ENCODE measurements around the gene XPO5.
A peak's percentile ranks its signal among the peaks of the same experiment; 100 is the strongest.
"Not testable (repeated sequence)": the region's sequence is repeated elsewhere in the genome, so short reads cannot be mapped to it uniquely, and the experiment has no call there.

Gene XPO5

DNA sequence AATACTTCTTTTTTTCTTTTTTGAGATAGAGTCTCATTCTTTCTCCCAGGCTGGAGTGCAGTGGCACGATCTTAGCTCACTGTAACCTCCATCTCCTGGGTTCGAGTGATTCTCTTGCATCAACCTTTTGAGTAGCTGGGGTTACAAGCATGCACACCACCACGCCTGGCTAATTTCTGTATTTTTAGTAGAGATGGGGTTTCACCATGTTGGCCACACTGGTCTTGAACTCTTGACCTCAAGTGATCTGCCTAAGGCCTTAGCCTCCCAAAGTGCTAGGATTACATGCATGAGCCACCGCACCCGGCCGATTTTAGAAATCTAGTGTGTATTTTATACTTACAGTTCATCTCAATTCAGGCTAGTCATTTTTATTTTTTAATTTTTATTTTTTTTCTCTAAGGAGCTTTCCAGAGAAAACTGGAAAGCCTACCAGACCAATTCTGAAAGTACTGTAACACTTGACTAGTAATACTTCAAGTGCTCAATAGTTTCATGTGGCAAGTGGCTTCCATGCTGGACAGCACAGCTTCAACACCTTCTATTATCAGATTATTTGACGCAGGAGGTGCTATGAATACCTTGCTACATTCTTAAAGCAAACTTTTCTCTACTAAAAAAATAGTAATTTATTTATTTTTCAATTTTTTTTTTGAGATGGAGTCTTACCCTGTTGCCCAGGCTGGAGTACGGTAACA lies 33.9 kb downstream of the XPO5 start:
- WGBS, 2 experiments (ENCODE audit: insufficient coverage in 2 of 2) = 86 to 100% methylated on average over 2 to 3 of the region's 8 CpGs
- Histone ChIP-seq H3K36me3 (ENCODE audit: control insufficient read depth, insufficient read depth, low read length) (peaks cover 85% of the 10 kb centered on the region), H3K27ac (ENCODE audit: low read depth, low read length, severe bottlenecking) (no peak overlapping the region), H3K4me3 (ENCODE audit: extremely low read depth, insufficient read depth, low read length, poor library complexity, severe bottlenecking) (no peak overlapping the region), H3K9me3 (ENCODE audit: control insufficient read depth, low read length) (no peaks in the 10 kb centered on the region), H3K4me1 (ENCODE audit: control insufficient read depth, insufficient read depth, low read length, poor library complexity, severe bottlenecking) (no peaks in the 10 kb centered on the region)

DNA sequence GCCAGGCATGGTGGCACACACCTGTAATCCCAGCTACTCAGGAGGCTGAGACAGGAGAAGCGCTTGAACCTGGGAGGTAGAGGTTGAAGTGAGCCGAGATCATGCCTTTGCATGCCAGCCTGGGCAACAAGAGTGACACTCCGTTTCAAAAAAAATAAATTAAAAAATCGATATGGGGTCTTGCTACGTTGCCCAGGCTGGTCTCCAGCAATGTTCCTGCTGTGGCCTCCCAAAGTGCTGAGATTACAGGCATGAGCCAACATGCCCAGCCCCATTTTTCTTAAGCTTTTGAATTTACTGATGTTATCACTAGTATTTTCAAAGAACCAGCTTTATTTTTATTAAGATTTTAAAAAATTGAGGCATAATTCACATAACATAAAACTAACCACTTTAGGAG lies 35.3 kb downstream of the XPO5 start:
- 91 to 100% methylated on average over 5 of the region's 5 CpGs for WGBS, 2 experiments (ENCODE audit: insufficient coverage in 2 of 2)
- Histone ChIP-seq H3K36me3 (ENCODE audit: control insufficient read depth, insufficient read depth, low read length) (peaks cover 80% of the 10 kb centered on the region), H3K9me3 (ENCODE audit: control insufficient read depth, low read length) (no peaks in the 10 kb centered on the region), H3K4me3 (ENCODE audit: extremely low read depth, insufficient read depth, low read length, poor library complexity, severe bottlenecking) (no peak overlapping the region), H3K27ac (ENCODE audit: low read depth, low read length, severe bottlenecking) (no peak overlapping the region), H3K4me1 (ENCODE audit: control insufficient read depth, insufficient read depth, low read length, poor library complexity, severe bottlenecking) (no peaks in the 10 kb centered on the region)

DNA sequence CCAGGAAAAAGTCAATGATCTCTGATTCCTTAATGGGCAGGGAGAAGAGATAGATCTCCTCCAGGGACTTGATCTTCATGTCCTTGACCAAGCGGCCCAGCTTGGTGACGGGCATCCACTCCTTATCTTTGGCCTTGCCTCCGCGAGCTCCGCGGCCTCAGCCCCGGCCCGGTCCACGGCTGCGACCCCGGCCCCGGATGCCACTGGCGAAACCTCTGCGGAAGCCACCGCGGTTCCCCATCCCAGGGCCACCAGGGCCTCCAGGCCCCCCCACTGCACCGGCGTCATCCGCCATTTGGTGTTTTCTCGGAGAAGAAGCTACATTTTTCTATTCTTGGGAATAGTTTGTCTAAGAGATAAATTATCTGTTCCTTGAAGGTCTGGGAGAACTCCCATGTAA lies 36.4 kb downstream of the XPO5 start:
- H3K27ac ChIP-seq (ENCODE audit: low read depth, low read length, severe bottlenecking); H3K9me3 ChIP-seq (ENCODE audit: control insufficient read depth, low read length); H3K4me1 ChIP-seq (ENCODE audit: control insufficient read depth, insufficient read depth, low read length, poor library complexity, severe bottlenecking); H3K4me3 ChIP-seq (ENCODE audit: extremely low read depth, insufficient read depth, low read length, poor library complexity, severe bottlenecking): not testable (repeated sequence)
- H3K36me3 ChIP-seq (ENCODE audit: control insufficient read depth, insufficient read depth, low read length) = peaks cover 79% of the 10 kb centered on the region
- 98% methylated on average over 17 to 18 of the region's 20 CpGs for WGBS, 2 experiments (ENCODE audit: insufficient coverage in 2 of 2)

DNA sequence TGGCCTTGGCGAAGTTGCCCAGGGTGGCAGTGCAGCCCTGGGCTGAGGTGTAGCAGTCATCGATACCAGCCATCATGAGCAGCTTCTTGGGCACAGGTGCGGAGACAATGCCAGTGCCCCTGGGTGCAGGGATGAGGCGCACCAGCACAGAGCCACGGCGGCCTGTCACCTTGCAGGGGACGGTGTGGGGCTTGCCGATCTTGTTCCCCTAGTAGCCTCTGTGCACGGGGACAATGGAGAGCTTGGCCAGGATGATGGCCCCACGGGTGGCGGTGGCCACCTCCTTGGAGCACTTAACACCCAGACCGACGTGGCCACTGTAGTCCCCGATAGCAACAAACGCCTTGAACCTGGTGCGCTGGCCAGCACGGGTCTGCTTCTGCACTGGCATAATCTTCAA lies 36.9 kb downstream of the XPO5 start:
- WGBS, 2 experiments (ENCODE audit: insufficient coverage in 2 of 2) = 95 to 98% methylated on average over 8 of the region's 17 CpGs
- H3K4me3 ChIP-seq (ENCODE audit: extremely low read depth, insufficient read depth, low read length, poor library complexity, severe bottlenecking); H3K27ac ChIP-seq (ENCODE audit: low read depth, low read length, severe bottlenecking); H3K9me3 ChIP-seq (ENCODE audit: control insufficient read depth, low read length); H3K4me1 ChIP-seq (ENCODE audit: control insufficient read depth, insufficient read depth, low read length, poor library complexity, severe bottlenecking): not testable (repeated sequence)
- peaks cover 78% of the 10 kb centered on the region for H3K36me3 ChIP-seq (ENCODE audit: control insufficient read depth, insufficient read depth, low read length)

DNA sequence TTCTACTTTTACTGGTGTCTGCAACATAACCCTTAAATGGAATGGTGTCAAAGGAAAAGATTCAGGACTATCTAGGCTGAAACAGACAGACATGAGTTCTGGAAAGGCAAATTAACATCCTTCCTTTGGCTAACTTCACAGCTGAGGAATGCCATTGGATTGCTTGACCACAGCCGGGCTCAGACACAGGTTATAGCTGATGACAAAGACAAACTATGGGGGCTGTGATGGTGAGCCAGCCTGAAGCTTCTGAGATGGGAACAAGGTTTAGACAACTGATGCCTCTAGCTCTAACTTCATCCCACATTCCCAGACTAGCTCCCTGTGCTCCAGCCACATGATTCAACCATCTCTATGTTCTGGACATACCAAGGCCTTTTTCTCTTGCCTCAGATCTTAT lies 43.6 kb downstream of the XPO5 start:
- no peaks in the 10 kb centered on the region for H3K9me3 ChIP-seq (ENCODE audit: control insufficient read depth, low read length)
- H3K4me3 ChIP-seq (ENCODE audit: extremely low read depth, insufficient read depth, low read length, poor library complexity, severe bottlenecking) = no peak overlapping the region
- H3K4me1 ChIP-seq (ENCODE audit: control insufficient read depth, insufficient read depth, low read length, poor library complexity, severe bottlenecking) = no peaks in the 10 kb centered on the region
- H3K36me3 ChIP-seq (ENCODE audit: control insufficient read depth, insufficient read depth, low read length) = peaks cover 76% of the 10 kb centered on the region
- H3K27ac ChIP-seq (ENCODE audit: low read depth, low read length, severe bottlenecking) = no peak overlapping the region
- 100% methylated on average over 1 of the region's 1 CpG; no CpG with 5 or more reads in 1 of the 2 experiments for WGBS, 2 experiments (ENCODE audit: insufficient coverage in 2 of 2)

DNA sequence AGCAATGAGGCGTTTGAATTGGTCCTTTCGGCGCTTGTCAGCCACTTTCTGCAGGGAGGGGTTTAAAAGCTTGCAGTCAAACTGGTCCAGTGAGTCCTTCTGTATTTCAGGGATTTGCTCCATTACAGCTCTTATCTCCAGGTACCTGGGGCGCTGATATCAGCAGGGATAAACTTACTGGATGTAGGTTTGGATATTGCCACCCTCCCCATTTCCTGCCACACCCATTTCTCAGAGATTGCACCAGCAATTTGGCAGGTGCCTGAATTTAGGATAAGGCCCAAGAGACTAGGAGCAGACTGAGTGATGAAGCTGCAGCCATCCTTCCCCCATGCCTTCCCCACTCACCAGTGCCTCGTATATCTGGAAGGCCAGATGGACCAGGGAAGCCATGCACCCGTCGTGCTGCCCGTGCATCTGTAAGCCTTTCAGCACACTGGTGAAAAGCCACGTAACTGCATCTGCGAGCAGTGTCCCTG lies 51.3 kb downstream of the XPO5 start:
- Histone ChIP-seq H3K4me1 (ENCODE audit: control insufficient read depth, insufficient read depth, low read length, poor library complexity, severe bottlenecking) (no peaks in the 10 kb centered on the region), H3K27ac (ENCODE audit: low read depth, low read length, severe bottlenecking) (no peak overlapping the region), H3K36me3 (ENCODE audit: control insufficient read depth, insufficient read depth, low read length) (peaks cover 98% of the 10 kb centered on the region), H3K9me3 (ENCODE audit: control insufficient read depth, low read length) (no peaks in the 10 kb centered on the region), H3K4me3 (ENCODE audit: extremely low read depth, insufficient read depth, low read length, poor library complexity, severe bottlenecking) (no peak overlapping the region)
- 98 to 99% methylated on average over 9 of the region's 10 CpGs for WGBS, 2 experiments (ENCODE audit: insufficient coverage in 2 of 2)

DNA sequence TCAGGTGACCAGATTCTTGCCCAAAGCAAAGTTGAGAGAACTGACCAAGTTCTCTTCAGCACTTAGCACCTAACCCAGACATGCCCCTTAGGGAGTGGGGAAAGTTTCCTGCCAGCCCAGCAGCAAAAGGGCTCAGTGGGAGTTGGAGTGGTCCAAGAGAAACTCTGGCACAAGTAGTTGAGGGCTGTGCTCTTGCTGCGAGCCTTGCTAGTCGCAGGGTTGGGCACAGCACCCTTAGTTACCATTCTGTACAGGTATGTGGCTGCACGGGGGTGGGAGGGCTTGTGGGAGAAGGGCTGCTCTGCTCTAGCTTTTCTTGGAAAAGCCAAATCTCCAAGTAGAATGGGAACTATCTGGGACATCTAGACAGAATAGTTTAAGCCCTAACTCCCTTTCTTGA lies 52.6 kb downstream of the XPO5 start:
- peaks cover 95% of the 10 kb centered on the region for H3K36me3 ChIP-seq (ENCODE audit: control insufficient read depth, insufficient read depth, low read length)
- WGBS, 2 experiments (ENCODE audit: insufficient coverage in 2 of 2) = 90 to 100% methylated on average over 1 to 2 of the region's 3 CpGs

DNA sequence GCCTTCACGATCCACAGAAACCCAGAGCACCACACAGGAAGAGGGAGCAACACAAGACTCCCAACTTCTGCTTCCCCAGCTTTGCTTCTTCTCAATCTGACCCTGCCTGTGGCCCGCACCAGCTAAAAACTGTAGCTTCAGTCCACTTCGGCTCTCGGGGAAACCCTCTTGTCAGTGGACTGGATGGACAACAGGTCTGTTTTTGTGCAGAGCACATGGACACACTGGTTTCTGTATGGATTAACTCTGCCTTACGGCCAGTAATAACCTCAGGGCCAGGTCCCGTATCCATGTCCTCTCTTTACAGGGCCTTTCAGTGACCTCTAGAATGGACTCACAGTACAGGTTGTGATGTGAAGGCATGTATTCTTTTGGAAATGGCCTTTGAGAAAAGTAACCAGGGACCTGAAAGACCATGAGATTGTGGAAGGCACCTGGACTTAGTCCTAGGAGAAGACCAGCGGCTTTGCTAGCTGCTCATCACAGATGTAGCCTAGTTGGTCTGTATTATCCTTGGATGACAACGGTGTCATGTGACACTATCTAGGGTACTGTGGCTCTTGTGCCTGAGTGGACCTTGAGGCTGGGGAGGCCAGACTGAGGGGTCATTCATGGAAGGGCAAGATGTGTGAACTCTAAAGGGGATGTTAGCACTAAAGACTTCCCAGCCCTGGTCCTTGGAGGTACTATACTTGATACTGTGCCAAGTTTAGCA lies 53.1 kb downstream of the XPO5 start:
- Histone ChIP-seq H3K9me3 (ENCODE audit: control insufficient read depth, low read length) (no peaks in the 10 kb centered on the region), H3K4me3 (ENCODE audit: extremely low read depth, insufficient read depth, low read length, poor library complexity, severe bottlenecking) (no peak overlapping the region), H3K36me3 (ENCODE audit: control insufficient read depth, insufficient read depth, low read length) (peaks cover 89% of the 10 kb centered on the region), H3K27ac (ENCODE audit: low read depth, low read length, severe bottlenecking) (no peak overlapping the region), H3K4me1 (ENCODE audit: control insufficient read depth, insufficient read depth, low read length, poor library complexity, severe bottlenecking) (peaks cover 7% of the 10 kb centered on the region)
- 94 to 98% methylated on average over 7 to 8 of the region's 8 CpGs for WGBS, 2 experiments (ENCODE audit: insufficient coverage in 2 of 2)

More for the DNA sequence above, 52.6 kb downstream of the XPO5 start:
- Histone ChIP-seq H3K27ac (ENCODE audit: low read depth, low read length, severe bottlenecking) (no peak overlapping the region), H3K9me3 (ENCODE audit: control insufficient read depth, low read length) (no peaks in the 10 kb centered on the region), H3K4me1 (ENCODE audit: control insufficient read depth, insufficient read depth, low read length, poor library complexity, severe bottlenecking) (peaks cover 3% of the 10 kb centered on the region), H3K4me3 (ENCODE audit: extremely low read depth, insufficient read depth, low read length, poor library complexity, severe bottlenecking) (no peak overlapping the region)

DNA sequence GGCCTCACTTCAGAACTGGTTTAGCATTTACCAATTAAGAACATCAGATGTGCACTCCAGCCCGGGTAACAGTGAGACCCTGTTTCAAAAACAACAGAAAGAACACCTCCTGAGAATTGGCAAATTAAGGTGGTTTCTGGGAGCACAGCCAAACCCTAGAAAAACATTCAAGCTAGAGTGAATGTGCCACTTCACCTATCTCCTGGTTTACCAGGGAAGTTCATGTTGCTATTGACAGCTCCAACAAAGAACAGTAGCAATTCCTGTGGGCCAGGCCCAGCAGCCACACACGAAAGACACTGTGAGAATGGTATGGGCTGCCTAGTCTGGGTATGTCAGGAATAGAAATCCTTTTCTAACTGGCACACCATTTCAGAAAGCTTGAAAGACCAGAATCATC lies 54.0 kb downstream of the XPO5 start:
- Histone ChIP-seq H3K36me3 (ENCODE audit: control insufficient read depth, insufficient read depth, low read length) (peaks cover 81% of the 10 kb centered on the region), H3K4me3 (ENCODE audit: extremely low read depth, insufficient read depth, low read length, poor library complexity, severe bottlenecking) (no peak overlapping the region), H3K27ac (ENCODE audit: low read depth, low read length, severe bottlenecking) (peak overlapping the region; percentile 29), H3K4me1 (ENCODE audit: control insufficient read depth, insufficient read depth, low read length, poor library complexity, severe bottlenecking) (peaks cover 7% of the 10 kb centered on the region), H3K9me3 (ENCODE audit: control insufficient read depth, low read length) (no peaks in the 10 kb centered on the region)
- 100% methylated on average over 1 to 2 of the region's 2 CpGs for WGBS, 2 experiments (ENCODE audit: insufficient coverage in 2 of 2)

DNA sequence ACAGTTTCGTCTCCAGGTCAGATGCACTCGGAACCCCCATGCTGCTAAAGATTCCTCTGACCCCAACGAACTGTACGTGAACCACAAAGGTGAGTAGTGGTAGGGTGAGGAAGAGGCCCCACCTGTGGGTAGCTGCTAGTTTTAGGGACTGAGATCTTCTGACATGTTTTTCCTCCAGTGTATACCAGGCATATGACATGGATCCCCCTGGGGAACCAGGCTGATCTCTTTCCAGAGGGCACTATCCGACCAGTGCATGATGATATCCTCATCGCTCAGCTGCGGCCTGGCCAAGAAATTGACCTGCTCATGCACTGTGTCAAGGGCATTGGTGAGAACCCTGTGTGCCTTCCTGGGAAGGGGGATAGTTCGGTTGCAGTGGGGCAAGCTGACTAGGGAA lies 55.7 kb downstream of the XPO5 start:
- Histone ChIP-seq H3K9me3 (ENCODE audit: control insufficient read depth, low read length) (no peaks in the 10 kb centered on the region), H3K36me3 (ENCODE audit: control insufficient read depth, insufficient read depth, low read length) (peaks cover 73% of the 10 kb centered on the region), H3K4me3 (ENCODE audit: extremely low read depth, insufficient read depth, low read length, poor library complexity, severe bottlenecking) (no peak overlapping the region), H3K27ac (ENCODE audit: low read depth, low read length, severe bottlenecking) (no peak overlapping the region), H3K4me1 (ENCODE audit: control insufficient read depth, insufficient read depth, low read length, poor library complexity, severe bottlenecking) (peaks cover 13% of the 10 kb centered on the region)
- WGBS, 2 experiments (ENCODE audit: insufficient coverage in 2 of 2) = 97 to 100% methylated on average over 6 to 8 of the region's 8 CpGs
